K562 (cell line): Measurements from ENCODE around the gene LIPH. TPM values are rescaled to one million over a fixed set of nuclear protein-coding genes. Genes with fewer than 3 reads are reported as not detected.

Source experiments
- CBFA2T2 ChIP-seq: fragments of 450-650 bp; conservative IDR thresholded peaks from 2 replicates; pipeline ENCODE4 v1.6.1; 2017; ENCODE audit warnings: mild to moderate bottlenecking
- CBFA2T3 ChIP-seq: fragments of 450-650 bp; IDR thresholded peaks from 2 replicates; pipeline ENCODE4 v1.6.1; 2017
- CTCFL ChIP-seq: IDR thresholded peaks from 2 replicates; pipeline ENCODE4 v1.6.1; 2011; ENCODE audit warnings: borderline replicate concordance, low read depth, mild to moderate bottlenecking, moderate library complexity, low read length; ENCODE audit not compliant: insufficient read depth, poor library complexity, severe bottlenecking
- DIDO1 ChIP-seq: fragments of 450-650 bp; IDR thresholded peaks from 2 replicates; pipeline ENCODE4 v1.6.1; 2016; ENCODE audit warnings: low read depth, missing biosample characterization, missing genetic modification characterization
- EP300 ChIP-seq: IDR thresholded peaks from 2 replicates; pipeline ENCODE4 v1.6.1; 2012; ENCODE audit warnings: low read length, improper control_type of control experiment
- EP400 ChIP-seq: fragments of 450-650 bp; IDR thresholded peaks from 2 replicates; pipeline ENCODE4 v1.6.1; 2017; ENCODE audit warnings: antibody characterized with exemption, mild to moderate bottlenecking, moderate library complexity
- JUN ChIP-seq, 2 experiments: sonication (generic) in 1 of 2; formaldehyde crosslinking in 1 of 2; IDR thresholded peaks; 2 replicates each; pipeline versions ENCODE4 v1.6.1 to v1.8.0; 2012 to 2022; ENCODE audit warnings: borderline replicate concordance in 2 of 2, mild to moderate bottlenecking in 2 of 2, improper control_type of control experiment in 1 of 2, low read depth in 1 of 2, low read length in 1 of 2, missing genetic modification reagents in 1 of 2
- MITF ChIP-seq: IDR thresholded peaks from 2 replicates; pipeline ENCODE4 v1.6.1; 2014; ENCODE audit warnings: antibody characterized with exemption
- PHB ChIP-seq: fragments of 250-450 bp; sonication (Bioruptor Pico); IDR thresholded peaks from 2 replicates; pipeline ENCODE4 v1.5.0; 2021
- RBM17 ChIP-seq: fragments of 200-400 bp; formaldehyde crosslinking; IDR thresholded peaks from 2 replicates; pipeline ENCODE4 v1.6.1; 2017; ENCODE audit warnings: low read depth, mild to moderate bottlenecking, low read length, borderline replicate concordance
- RNF2 ChIP-seq: sonication (generic); IDR thresholded peaks from 2 replicates; pipeline ENCODE4 v1.6.1; 2016
- SAFB2 ChIP-seq: fragments of 200-400 bp; formaldehyde crosslinking; IDR thresholded peaks from 2 replicates; pipeline ENCODE4 v1.6.1; 2018; ENCODE audit warnings: borderline replicate concordance, low read length, low read depth, moderate library complexity; ENCODE audit not compliant: severe bottlenecking
- SMARCE1 ChIP-seq: fragments of 450-650 bp; IDR thresholded peaks from 2 replicates; pipeline ENCODE4 v1.7.1; 2016; ENCODE audit warnings: mild to moderate bottlenecking
- TFAM ChIP-seq: fragments of 250-450 bp; sonication (Bioruptor Pico); conservative IDR thresholded peaks from 2 replicates; pipeline ENCODE4 v1.5.0; 2021; ENCODE audit warnings: mild to moderate bottlenecking, moderate library complexity
- THRA ChIP-seq: fragments of 450-650 bp; IDR thresholded peaks from 2 replicates; pipeline ENCODE4 v1.6.1; 2017; ENCODE audit warnings: mild to moderate bottlenecking, moderate library complexity
- UBTF ChIP-seq, 2 experiments: IDR thresholded peaks; 2 replicates each; pipeline ENCODE4 v1.6.1; 2012; ENCODE audit warnings: improper control_type of control experiment in 2 of 2, low read depth in 2 of 2, low read length in 2 of 2, borderline replicate concordance in 1 of 2
- ZNF41 ChIP-seq: fragments of 250-450 bp; sonication (Bioruptor Pico); conservative IDR thresholded peaks from 2 replicates; pipeline ENCODE4 v1.4.0; 2020; ENCODE audit warnings: mild to moderate bottlenecking
- ZNF561 ChIP-seq: fragments of 450-650 bp; formaldehyde crosslinking; conservative IDR thresholded peaks from 2 replicates; pipeline ENCODE4 v1.4.0; 2020; ENCODE audit warnings: mild to moderate bottlenecking, moderate library complexity
- ZNF586 ChIP-seq: fragments of 450-650 bp; formaldehyde crosslinking; conservative IDR thresholded peaks from 2 replicates; pipeline ENCODE4 v1.4.0; 2020; ENCODE audit warnings: mild to moderate bottlenecking, moderate library complexity
- polyA plus RNA-seq, 8 experiments: library from polyadenylated mRNA; depleted of rRNA in 4 of 8; stranded (reverse) in 5 of 8; unstranded in 3 of 8; fragments of >200 nt; fragmentation: Nextera tagmentation in 2 of 8; fragmentation: Illumina TruSeq in 1 of 8; extraction: Ambion mirVana in 2 of 8; extraction: Trizol in 1 of 8; gene quantifications; 2 replicates each; pipeline versions ENCODE4 v1.2.1 to v1.2.3, GENCODE V29; 2011 to 2014; ENCODE audit warnings: inconsistent platforms in 1 of 8, missing spikeins in 1 of 8
- total RNA-seq, 7 experiments: library from RNA; depleted of rRNA in 6 of 7; stranded (reverse); fragments of >200 nt in 6 of 7; fragmentation: Illumina TruSeq in 2 of 7; extraction: Trizol in 2 of 7; gene quantifications; 2 replicates each; pipeline versions ENCODE4 v1.2.1 to v1.2.3, GENCODE V29; 2011 to 2021; ENCODE audit warnings: low replicate concordance in 1 of 7
- TF ChIP-seq, protein P1 (sequence below): fragments of 200-800 bp; sonication (Bioruptor generic); IDR thresholded peaks from 2 replicates; pipeline ENCODE4 v1.6.1; 2017; ENCODE audit warnings: missing genetic modification characterization, missing compliant biosample characterization

The LIPH gene
- total and polyA plus RNA-seq, 9 of the 15 experiments (the other 6 are each of a cell fraction or from before 2014, with no cell fraction given): 0.73 to 1.8 (median 1.3) TPM

- TF ChIP-seq, protein P1, sequence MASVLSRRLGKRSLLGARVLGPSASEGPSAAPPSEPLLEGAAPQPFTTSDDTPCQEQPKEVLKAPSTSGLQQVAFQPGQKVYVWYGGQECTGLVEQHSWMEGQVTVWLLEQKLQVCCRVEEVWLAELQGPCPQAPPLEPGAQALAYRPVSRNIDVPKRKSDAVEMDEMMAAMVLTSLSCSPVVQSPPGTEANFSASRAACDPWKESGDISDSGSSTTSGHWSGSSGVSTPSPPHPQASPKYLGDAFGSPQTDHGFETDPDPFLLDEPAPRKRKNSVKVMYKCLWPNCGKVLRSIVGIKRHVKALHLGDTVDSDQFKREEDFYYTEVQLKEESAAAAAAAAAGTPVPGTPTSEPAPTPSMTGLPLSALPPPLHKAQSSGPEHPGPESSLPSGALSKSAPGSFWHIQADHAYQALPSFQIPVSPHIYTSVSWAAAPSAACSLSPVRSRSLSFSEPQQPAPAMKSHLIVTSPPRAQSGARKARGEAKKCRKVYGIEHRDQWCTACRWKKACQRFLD: peak; percentile 81; the same call in 1 of the 2 replicates
- TF ChIP-seq SMARCE1: peak; percentile 71; the same call in 1 of the 2 replicates
- TF ChIP-seq SAFB2: no peak
- no peak for TF ChIP-seq MITF
- no peak for TF ChIP-seq RBM17
- peak; percentile 70 for TF ChIP-seq CBFA2T3
- peak; percentile 60 for TF ChIP-seq EP300
- peak; percentile 57 for TF ChIP-seq CBFA2T2
- 0 out of 2 replicates have a peak, but pooled peaks have one; percentile 30 for TF ChIP-seq EP400
- no peak for TF ChIP-seq ZNF586 (CRISPR knock-in tag)
- TF ChIP-seq TFAM: no peak
- no peak for TF ChIP-seq ZNF41 (CRISPR knock-in tag)
- TF ChIP-seq ZNF561 (CRISPR knock-in tag): no peak
- TF ChIP-seq RNF2: 0 out of 2 replicates have a peak, but pooled peaks have one; percentile 54
- no peak for TF ChIP-seq PHB (CRISPR knock-in tag)
- no peak for TF ChIP-seq CTCFL
- TF ChIP-seq DIDO1 (tag): no peak
- TF ChIP-seq THRA: no peak
- TF ChIP-seq UBTF (IDR thresholded peaks at IDR 0.05; ENCODE audit: borderline replicate concordance in 1 of 2, low read depth in 2 of 2, low read length in 2 of 2): no peak
- TF ChIP-seq JUN (IDR thresholded peaks at IDR 0.05; ENCODE audit: borderline replicate concordance, low read depth, low read length): peak; percentile 90
- TF ChIP-seq JUN (CRISPR knock-in tag; IDR thresholded peaks at IDR 0.05; ENCODE audit: borderline replicate concordance): no peak; the same call in 1 of the 2 replicates
Measured at GRCh38 chr3:185537369-185537970, 14.9 kb downstream of the LIPH start (continued).
